LoVo (cell line): ENCODE results near the gene DTNBP1.

Experiments used
- DNase-seq: peaks from one replicate; pipeline ENCODE4 v3.0.0-alpha.2; 2016; ENCODE audit warnings: low spot score

The DTNBP1 gene

DNA sequence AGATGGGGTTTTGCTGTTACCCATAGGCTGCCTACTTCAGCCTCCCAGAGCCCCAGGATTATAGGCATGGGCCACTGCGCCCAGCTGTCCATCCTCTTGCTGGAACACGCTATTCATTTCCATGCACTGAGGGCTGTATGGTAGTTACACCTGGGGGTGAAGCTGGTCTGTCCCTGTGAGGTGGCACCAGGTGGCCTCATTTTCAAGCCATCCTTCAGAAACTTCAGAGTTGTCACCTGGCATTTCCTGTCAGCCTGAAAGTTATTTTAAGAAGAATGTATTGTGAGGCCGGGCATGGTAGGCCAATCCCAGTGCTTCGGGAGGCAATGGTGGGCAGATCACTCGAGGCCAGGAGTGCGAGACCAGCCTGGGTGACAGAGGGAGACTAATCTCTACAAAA lies 147.6 kb downstream of the DTNBP1 start:
- DNase-seq: no peak

GRCh38 chr6:15513801-15514711 lies 148.8 kb downstream of the DTNBP1 start:
- DNase-seq: no peak

DNA sequence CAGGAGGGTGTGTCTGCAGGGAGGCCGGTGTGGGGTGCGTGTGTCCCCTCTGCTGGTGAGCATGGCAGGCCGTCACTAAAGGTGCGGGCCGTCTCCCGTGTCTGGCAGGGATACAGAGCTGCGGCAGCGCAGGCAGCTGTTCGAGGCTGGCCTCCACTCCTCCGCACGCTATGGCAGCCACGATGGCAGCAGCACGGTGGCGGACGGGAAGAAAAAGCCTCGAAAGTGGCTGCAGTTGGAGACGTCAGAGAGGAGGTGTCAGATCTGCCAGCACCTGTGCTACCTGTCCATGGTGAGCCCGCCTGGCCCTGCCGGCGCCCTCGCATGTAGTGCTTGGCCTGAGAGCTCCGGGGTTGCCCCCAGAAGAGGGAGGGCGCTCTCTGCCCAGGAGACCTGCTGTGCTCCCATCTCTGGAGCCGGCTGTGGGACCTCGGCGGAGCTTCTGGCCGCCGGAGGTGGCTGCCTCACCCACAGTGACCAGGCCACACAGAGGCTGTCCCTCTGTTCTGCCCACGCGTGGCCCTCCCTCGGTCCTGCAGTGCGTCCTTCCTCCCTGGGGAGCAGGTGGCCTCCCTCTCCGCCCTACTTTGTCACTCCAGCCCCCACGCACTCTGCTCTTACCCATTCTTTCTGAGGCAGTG lies 149.6 kb downstream of the DTNBP1 start:
- DNase-seq: no peak

DNA sequence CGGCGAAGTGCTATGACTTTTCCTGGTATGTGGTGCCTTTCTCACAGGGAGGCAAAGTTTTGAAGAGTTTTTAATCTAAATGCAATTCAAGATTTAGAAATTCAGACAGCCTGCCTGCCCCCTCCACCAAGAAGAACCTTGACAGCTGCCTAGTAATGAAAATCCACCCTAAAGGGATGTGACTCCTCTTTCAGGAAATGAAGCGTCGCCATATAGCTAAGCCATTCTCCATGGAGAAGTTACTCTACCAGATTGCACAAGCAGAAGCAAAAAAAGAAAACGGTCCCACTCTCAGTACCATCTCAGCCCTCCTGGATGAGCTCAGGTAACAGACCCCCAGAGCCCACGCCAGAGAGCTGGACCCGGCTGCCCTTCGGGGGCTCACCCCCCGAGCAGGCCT lies 150.1 kb downstream of the DTNBP1 start:
- DNase-seq: no peak

DNA sequence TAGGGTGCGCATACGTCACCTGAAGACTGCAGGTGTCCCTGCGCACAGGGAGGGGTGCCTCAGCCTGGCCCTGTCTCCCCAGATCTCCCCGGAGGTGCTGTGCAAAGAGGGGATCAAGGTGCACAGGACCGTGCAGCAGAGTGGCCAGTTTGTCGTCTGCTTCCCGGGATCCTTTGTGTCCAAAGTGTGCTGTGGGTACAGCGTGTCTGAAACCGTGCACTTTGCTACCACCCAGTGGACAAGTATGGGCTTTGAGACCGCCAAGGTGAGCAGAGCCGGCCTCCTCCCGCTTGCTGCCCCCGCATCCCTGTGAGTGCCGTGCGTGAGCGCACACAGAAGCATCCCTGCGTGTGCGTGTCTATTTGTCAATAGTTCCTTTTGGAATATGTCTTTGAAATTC lies 150.7 kb downstream of the DTNBP1 start:
- DNase-seq: no peak

DNA sequence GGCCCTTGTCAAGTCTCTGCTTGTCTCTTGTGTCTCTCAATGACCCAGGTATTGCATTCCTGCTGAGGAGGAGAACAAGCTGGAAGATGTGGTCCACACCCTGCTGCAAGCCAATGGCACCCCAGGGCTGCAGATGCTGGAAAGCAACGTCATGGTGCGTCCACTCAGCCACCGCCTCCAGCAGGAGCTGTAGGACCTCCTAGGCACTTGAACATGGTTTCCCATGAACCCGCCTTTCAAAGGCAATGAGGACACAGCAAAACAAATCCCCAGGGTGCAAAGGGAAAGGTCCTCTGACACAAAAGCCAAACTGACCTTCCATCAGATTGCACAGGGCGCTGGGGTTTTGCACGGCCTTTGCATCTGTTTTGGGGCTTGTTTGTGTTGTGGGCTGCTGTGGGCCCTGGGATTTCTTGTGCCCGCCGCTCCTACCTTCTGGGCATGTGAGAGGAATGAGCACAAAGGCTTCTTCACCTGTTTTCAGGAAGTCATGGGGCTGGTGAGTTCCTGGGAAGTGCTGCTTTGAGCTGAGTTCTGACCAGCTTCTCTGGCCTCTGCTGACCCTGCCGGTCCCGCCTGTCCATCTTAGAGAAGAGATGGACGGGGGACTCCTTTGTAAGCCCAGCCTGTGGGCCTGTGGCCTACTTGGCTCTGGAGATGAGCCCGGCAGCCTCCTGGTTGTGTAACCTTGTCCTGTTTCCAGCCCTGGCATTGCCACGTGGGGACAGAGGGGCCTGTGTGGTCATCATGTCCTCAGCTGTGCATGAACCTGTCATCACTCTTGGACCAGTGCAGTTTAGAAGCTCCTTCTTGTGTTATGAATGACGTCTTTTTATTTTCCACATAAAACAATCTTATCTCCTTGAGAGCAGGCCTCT lies 151.3 kb downstream of the DTNBP1 start:
- no peak for DNase-seq

GRCh38 chr6:15510536-15511247 lies 152.1 kb downstream of the DTNBP1 start:
- DNase-seq: no peak

GRCh38 chr6:15510121-15510520 lies 152.7 kb downstream of the DTNBP1 start:
- no peak for DNase-seq

- DNase-seq: no peak
These were observed 153.4 kb downstream of the DTNBP1 start for GRCh38 chr6:15509335-15509933.

- no peak for DNase-seq
These were observed 153.9 kb downstream of the DTNBP1 start for GRCh38 chr6:15508931-15509330.

GRCh38 chr6:15508441-15508871 lies 154.4 kb downstream of the DTNBP1 start:
- DNase-seq: no peak

GRCh38 chr6:15507746-15508145 lies 155.1 kb downstream of the DTNBP1 start:
- DNase-seq: no peak

DNA sequence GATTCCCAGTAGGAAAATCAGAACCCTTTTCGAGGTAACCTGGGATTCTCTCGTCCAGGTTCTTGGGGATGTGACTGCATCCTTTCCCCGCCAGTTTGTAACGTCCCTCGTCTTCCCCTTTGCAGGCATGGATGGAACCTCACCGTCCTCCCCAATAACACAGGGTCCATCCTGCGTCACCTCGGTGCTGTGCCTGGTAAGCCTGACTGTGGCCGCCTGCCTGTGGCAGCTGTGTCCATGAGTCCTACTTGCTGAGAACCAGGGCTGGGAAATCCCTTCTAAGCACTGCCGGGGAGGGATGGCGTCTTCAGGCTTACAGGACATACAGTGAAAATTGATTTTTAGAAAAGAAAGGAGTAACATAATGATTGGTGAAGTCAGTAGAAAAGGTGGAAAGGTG lies 155.6 kb downstream of the DTNBP1 start:
- DNase-seq: no peak

- no peak for DNase-seq
These were observed 156.8 kb downstream of the DTNBP1 start for GRCh38 chr6:15506066-15506465.

DNA sequence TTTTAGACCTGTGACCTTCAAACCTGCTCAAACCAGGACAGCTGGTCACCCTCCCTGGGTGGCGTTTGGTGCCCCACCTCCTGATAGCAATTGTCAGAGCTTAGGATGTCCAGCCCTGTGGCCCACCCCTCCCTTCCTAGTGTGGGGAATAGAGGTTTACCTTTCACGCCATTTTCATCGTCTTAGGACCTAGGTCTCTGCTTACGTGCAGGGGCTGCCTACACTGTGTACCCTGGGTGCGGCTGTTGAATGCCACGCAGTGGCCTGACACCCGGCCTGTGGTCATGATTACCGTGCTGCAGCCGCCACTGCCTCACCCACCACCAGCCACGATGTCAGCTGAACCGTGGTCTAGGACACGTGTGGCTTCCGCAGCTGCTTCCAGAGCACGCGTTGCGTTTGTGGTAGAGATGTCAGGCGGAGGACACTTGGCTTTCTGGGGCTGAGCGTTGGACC lies 157.3 kb downstream of the DTNBP1 start:
- DNase-seq: no peak

DNA sequence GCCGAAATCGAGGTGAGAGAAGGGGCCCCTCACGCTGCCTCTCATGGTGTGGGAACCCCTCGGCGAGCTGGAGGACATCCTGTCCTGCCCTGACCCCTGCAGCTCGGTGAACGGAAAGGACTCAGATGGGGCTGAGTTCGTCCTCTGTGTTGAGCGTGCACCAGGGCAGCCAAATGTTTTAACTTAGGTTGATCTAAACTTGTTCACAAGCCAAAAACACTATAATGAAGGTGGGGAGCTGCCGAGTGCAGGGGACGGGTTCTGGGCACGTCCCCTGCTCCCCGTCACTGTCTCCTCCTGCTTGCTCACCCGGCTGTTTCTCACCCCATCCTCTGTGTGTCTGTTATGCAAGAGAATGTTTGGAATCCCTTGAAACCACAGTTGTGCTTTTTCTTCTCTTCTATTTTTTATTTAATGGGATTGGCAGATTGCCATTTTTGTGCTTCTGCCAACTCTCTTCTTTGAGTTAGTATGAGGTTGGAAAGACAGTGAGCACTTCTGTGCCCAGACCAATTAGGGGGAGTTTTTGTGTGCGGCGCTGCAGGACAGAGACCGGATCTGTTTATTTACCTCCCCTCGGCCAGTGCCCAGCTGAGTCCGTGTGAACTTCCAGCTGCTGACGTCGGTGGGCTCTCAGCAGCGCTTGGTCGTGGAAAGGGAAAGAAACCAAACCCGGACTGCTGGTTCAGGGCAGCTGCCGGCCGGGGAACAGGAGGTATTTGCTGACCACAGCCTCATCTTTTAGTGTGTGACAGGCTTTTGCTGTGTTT lies 158.1 kb downstream of the DTNBP1 start:
- DNase-seq: peak; percentile 35

DNA sequence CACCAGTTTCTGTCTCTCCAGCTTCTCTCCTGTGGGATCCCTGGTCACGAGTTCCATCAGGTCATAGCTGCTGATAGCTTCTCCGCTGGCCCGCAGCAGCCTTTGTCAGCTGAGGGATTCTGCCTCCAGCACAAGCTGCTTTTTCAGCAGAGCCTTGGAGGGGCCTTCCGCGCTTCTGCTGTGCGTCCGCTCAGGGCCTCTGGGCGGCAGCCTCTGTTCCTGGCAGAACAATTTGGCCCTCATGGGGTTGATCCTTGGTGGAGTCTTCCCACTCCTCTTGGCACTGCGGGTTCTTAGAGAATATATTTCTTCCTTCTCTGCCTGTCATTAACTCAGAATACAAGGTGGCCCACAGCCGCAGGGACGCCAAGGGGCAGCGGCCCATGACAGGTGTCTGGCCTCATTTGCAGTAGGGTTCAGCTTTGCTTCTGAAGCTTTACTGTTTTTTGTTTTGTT lies 158.8 kb downstream of the DTNBP1 start:
- DNase-seq: no peak

DNA sequence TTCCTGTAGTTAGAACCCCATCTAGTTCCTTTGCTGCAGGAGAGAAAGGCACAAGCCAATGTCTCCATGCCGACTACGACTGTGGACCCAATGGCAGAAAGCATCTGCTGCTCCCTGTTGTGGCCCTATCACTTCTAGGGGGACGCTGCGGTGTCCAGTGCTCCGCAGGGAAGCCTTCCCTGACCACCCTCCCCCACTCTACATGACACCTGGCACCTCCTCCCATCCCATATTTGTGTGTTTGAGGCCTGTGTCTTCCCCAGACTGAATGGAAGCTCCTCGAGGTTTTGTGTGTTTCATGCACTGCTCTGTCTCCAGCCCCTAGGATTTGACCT lies 159.5 kb downstream of the DTNBP1 start:
- DNase-seq: no peak

- DNase-seq: no peak
These were observed 160.1 kb downstream of the DTNBP1 start for GRCh38 chr6:15502446-15503345.
